ENCODE data around the gene BCL6B.
A peak's percentile ranks its signal among the peaks of the same experiment; 100 is the strongest.

The BCL6B gene

DNA sequence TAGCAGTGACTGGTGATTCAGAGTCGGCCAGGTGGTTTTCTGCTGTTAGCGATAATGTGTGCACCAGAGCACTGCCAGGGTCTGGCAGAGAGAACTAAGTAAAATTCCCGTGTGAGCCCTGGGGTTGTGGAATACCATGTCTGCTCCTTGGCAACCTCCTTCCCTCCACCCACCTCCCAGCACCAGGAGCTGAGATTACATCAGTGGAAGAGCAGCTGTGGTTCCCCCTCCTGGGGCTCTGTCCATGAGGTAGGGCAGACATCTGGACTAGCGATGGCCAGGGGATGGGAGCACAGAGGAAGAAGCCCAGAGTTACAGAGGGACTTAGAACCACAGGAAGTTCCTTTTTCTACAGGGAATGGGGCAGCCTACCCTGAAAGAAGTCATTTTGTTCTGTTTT lies 41.4 kb downstream of the BCL6B start:
- H2AFZ ChIP-seq (ENCODE audit: low read length): no peak overlapping the region
- H3F3A ChIP-seq (ENCODE audit: insufficient read depth, low read length): no peaks in the 10 kb centered on the region
- H4K20me1 ChIP-seq (ENCODE audit: insufficient read depth, low read length): no peaks in the 10 kb centered on the region

DNA sequence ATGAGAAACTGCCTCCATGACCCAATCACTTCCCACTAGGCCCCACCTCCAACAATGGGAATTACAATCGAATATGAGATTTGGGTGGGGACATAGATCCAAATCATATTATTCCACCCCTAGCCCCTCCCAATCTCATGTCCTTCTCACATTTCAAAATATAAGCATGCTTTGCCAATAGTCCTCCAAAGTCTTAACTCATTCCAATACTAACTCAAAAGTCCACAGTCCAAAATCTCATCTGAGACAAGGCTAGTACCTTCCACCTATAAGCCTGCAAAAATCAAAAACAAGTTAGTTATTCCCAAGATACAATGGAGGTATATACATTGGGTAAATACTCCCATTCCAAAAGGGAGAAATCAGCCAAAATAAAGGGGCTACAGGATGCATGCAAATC lies 44.3 kb downstream of the BCL6B start:
- no peaks in the 10 kb centered on the region for H3K79me2 ChIP-seq (ENCODE audit: low read length)
- H3K9me3 ChIP-seq (replicated peaks; ENCODE audit: insufficient read depth, low read length): no peaks in the 10 kb centered on the region
- no peaks in the 10 kb centered on the region for H3F3A ChIP-seq (ENCODE audit: insufficient read depth, low read length)
- H3K9me2 ChIP-seq (replicated peaks; ENCODE audit: insufficient read depth, low read length): no peaks in the 10 kb centered on the region
- no peaks in the 10 kb centered on the region for H3K4me1 ChIP-seq (ENCODE audit: low read length)
- peaks cover 69% of the 10 kb centered on the region for H3K27me3 ChIP-seq (replicated peaks; ENCODE audit: insufficient read depth, low read length)
- no peak overlapping the region for H3K4me2 ChIP-seq (ENCODE audit: low read depth, low read length)
- H3K36me3 ChIP-seq (replicated peaks; ENCODE audit: insufficient read depth, low read length): no peaks in the 10 kb centered on the region
- no peak overlapping the region for H3K27ac ChIP-seq (ENCODE audit: low read length)
- no peaks in the 10 kb centered on the region for H4K20me1 ChIP-seq (ENCODE audit: insufficient read depth, low read length)
- TF ChIP-seq, protein P1, sequence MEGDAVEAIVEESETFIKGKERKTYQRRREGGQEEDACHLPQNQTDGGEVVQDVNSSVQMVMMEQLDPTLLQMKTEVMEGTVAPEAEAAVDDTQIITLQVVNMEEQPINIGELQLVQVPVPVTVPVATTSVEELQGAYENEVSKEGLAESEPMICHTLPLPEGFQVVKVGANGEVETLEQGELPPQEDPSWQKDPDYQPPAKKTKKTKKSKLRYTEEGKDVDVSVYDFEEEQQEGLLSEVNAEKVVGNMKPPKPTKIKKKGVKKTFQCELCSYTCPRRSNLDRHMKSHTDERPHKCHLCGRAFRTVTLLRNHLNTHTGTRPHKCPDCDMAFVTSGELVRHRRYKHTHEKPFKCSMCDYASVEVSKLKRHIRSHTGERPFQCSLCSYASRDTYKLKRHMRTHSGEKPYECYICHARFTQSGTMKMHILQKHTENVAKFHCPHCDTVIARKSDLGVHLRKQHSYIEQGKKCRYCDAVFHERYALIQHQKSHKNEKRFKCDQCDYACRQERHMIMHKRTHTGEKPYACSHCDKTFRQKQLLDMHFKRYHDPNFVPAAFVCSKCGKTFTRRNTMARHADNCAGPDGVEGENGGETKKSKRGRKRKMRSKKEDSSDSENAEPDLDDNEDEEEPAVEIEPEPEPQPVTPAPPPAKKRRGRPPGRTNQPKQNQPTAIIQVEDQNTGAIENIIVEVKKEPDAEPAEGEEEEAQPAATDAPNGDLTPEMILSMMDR (IDR thresholded peaks at IDR 0.05; ENCODE audit: low read length): no peak
- no peak for TF ChIP-seq EZH2phosphoT487 (IDR thresholded peaks at IDR 0.05; ENCODE audit: low read length)
- no peak for TF ChIP-seq EZH2 (optimal IDR thresholded peaks at IDR 0.05; ENCODE audit: low read depth, low read length)
- no peak overlapping the region for H3K4me3 ChIP-seq (ENCODE audit: low read length)
- H2AFZ ChIP-seq (ENCODE audit: low read length): no peak overlapping the region
- no peak overlapping the region for H3K9ac ChIP-seq (ENCODE audit: low read length)
- DNase-seq: peak; percentile 1

More for the DNA sequence above, 41.4 kb downstream of the BCL6B start:
- Histone ChIP-seq H3K4me2 (ENCODE audit: low read depth, low read length) (no peak overlapping the region), H3K9ac (ENCODE audit: low read length) (no peak overlapping the region), H3K4me3 (ENCODE audit: low read length) (no peak overlapping the region), H3K79me2 (ENCODE audit: low read length) (no peaks in the 10 kb centered on the region), H3K9me3 (replicated peaks; ENCODE audit: insufficient read depth, low read length) (no peaks in the 10 kb centered on the region), H3K27me3 (replicated peaks; ENCODE audit: insufficient read depth, low read length) (peaks cover 73% of the 10 kb centered on the region), H3K27ac (ENCODE audit: low read length) (no peak overlapping the region), H3K9me2 (replicated peaks; ENCODE audit: insufficient read depth, low read length) (no peaks in the 10 kb centered on the region), H3K4me1 (ENCODE audit: low read length) (no peaks in the 10 kb centered on the region), H3K36me3 (replicated peaks; ENCODE audit: insufficient read depth, low read length) (no peaks in the 10 kb centered on the region)
- TF ChIP-seq, protein P1 (IDR thresholded peaks at IDR 0.05; ENCODE audit: low read length): no peak
- TF ChIP-seq EZH2phosphoT487 (IDR thresholded peaks at IDR 0.05; ENCODE audit: low read length) (no peak), EZH2 (optimal IDR thresholded peaks at IDR 0.05; ENCODE audit: low read depth, low read length) (no peak)
- no peak for DNase-seq

DNA sequence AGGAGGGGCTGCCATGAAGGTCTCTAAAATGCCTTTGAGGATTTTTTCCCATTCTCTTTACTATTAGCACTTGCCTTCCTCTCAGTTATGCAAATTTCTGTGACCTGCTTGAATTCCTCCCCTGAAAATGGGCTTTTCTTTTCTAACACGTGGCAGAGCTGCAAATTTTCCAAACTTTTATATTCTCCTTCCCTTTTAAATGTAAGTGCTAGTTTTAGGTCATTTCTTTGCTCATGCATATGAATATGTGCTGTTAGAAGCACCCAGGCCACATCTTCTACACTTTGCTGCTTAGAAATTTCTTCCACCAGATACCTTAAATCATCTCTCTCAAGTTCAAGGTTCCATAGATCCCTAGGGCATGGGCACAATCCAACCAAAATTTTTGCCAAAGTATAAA lies 45.4 kb downstream of the BCL6B start:
- no peak overlapping the region for H3K27ac ChIP-seq (ENCODE audit: low read length)
- H3K27me3 ChIP-seq (replicated peaks; ENCODE audit: insufficient read depth, low read length): peaks cover 69% of the 10 kb centered on the region
- no peaks in the 10 kb centered on the region for H3F3A ChIP-seq (ENCODE audit: insufficient read depth, low read length)
- no peaks in the 10 kb centered on the region for H3K36me3 ChIP-seq (replicated peaks; ENCODE audit: insufficient read depth, low read length)
- H3K4me2 ChIP-seq (ENCODE audit: low read depth, low read length): no peak overlapping the region
- no peaks in the 10 kb centered on the region for H3K4me1 ChIP-seq (ENCODE audit: low read length)
- no peak overlapping the region for H3K9ac ChIP-seq (ENCODE audit: low read length)
- no peaks in the 10 kb centered on the region for H3K9me3 ChIP-seq (replicated peaks; ENCODE audit: insufficient read depth, low read length)
- no peak overlapping the region for H3K4me3 ChIP-seq (ENCODE audit: low read length)
- no peaks in the 10 kb centered on the region for H3K9me2 ChIP-seq (replicated peaks; ENCODE audit: insufficient read depth, low read length)
- no peaks in the 10 kb centered on the region for H4K20me1 ChIP-seq (ENCODE audit: insufficient read depth, low read length)
- DNase-seq: no peak
- no peak for TF ChIP-seq EZH2 (optimal IDR thresholded peaks at IDR 0.05; ENCODE audit: low read depth, low read length)
- H2AFZ ChIP-seq (ENCODE audit: low read length): no peak overlapping the region
- no peaks in the 10 kb centered on the region for H3K79me2 ChIP-seq (ENCODE audit: low read length)

DNA sequence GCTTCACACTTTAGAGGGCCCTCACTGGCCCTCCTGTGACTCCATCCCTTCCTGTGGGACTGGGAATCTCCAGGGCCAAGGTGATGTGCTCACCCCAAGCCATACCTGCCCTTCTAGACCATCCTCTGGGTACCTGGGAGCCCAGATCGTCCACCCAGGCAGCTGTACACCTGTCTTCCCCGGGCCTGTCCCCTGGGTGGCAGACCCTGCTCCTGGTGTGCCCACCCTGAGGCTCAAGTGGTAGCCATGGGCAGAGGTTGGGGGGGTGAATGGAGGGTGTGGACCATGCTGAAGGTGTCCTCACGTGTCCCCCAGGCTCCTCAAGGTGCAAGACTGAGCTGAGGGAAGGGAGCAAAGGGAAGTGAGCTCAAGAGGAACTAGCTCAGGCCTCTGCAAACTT lies 47.9 kb downstream of the BCL6B start:
- no peak for DNase-seq
- H3K4me2 ChIP-seq (ENCODE audit: low read depth, low read length): no peak overlapping the region
- H3K4me3 ChIP-seq (ENCODE audit: low read length): no peak overlapping the region
- no peaks in the 10 kb centered on the region for H4K20me1 ChIP-seq (ENCODE audit: insufficient read depth, low read length)
- H3K9me3 ChIP-seq (replicated peaks; ENCODE audit: insufficient read depth, low read length): no peaks in the 10 kb centered on the region
- H3K9me2 ChIP-seq (replicated peaks; ENCODE audit: insufficient read depth, low read length): no peaks in the 10 kb centered on the region
- H3F3A ChIP-seq (ENCODE audit: insufficient read depth, low read length): no peaks in the 10 kb centered on the region
- H3K79me2 ChIP-seq (ENCODE audit: low read length): no peaks in the 10 kb centered on the region
- H3K27me3 ChIP-seq (replicated peaks; ENCODE audit: insufficient read depth, low read length): peaks cover 69% of the 10 kb centered on the region
- no peak overlapping the region for H3K9ac ChIP-seq (ENCODE audit: low read length)
- TF ChIP-seq EZH2 (optimal IDR thresholded peaks at IDR 0.05; ENCODE audit: low read depth, low read length) (no peak), EZH2phosphoT487 (IDR thresholded peaks at IDR 0.05; ENCODE audit: low read length) (no peak)
- TF ChIP-seq, protein P1 (IDR thresholded peaks at IDR 0.05; ENCODE audit: low read length): no peak
- no peak overlapping the region for H2AFZ ChIP-seq (ENCODE audit: low read length)
- no peaks in the 10 kb centered on the region for H3K36me3 ChIP-seq (replicated peaks; ENCODE audit: insufficient read depth, low read length)
- no peak overlapping the region for H3K27ac ChIP-seq (ENCODE audit: low read length)
- H3K4me1 ChIP-seq (ENCODE audit: low read length): no peaks in the 10 kb centered on the region
